Measurements from ENCODE around the gene NBEAL2.

Gene NBEAL2

DNA sequence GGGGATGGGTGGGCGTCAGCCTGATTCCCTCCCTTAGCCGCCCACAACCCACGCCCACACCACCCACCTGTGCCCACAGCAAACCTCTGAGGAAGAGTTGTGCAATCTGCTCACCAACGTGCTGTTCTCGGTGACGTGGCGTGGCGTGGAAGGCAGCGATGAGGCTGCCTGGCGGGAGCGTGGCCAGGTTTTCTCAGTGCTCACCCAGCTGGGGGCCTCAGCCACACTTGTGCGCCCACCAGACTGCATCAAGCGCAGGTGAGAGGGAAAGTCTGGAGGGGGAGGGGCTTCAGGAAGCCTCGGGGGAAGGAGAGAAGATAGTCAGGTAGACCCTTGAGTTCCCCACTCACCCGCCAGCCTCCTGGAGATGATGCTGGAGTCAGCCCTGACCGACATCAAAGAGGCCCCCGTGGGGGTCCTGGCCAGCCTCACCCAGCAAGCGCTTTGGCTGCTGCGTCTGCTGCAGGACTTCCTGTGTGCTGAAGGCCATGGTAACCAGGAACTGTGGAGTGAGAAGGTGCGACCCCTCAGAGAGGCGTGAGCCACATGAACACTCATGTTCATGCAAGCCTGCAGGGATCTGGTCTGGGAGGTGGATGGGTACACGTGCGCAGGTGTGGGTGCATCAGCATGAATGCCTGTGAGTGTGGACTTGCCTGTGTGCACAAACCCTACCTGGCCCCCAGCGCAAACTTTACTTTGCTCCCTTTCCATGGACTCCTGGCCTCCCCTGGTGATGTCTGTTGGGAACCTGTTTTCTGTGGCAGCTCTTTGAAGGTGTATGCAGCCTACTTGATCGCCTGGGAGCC lies 21.7 kb downstream of the NBEAL2 start:
- DNase-seq (ENCODE audit: low read depth), result no peak

GRCh38 chr3:47001731-47002170 lies 22.3 kb downstream of the NBEAL2 start:
- no peak for DNase-seq (ENCODE audit: low read depth)

DNA sequence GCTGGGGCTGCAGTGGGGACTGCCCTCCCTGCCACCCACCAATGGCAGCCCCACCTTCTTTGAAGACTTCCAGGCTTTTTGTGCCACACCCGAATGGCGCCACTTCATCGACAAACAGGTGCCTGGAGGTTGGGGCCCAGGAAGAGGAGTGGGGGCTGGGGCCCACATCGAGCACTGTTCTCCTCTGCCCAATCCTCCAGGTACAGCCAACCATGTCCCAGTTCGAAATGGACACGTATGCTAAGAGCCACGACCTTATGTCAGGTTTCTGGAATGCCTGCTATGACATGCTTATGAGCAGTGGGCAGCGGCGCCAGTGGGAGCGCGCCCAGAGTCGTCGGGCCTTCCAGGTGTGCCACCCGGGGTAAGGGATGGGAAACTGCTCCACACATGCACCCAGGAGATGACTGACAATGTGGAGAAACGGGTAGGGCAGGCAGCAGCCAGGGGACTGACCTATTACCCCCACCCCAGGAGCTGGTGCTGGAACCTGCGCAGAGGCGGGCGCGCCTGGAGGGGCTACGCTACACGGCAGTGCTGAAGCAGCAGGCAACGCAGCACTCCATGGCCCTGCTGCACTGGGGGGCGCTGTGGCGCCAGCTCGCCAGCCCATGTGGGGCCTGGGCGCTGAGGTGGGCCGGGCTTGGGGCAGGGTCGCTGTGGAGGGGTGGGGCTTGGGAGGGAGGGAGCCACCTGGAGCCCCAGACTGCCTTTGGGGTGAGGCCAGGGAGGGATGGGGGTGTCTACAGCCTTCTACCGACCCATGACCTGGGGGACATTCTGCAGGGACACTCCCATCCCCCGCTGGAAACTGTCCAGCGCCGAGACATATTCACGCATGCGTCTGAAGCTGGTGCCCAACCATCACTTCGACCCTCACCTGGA lies 22.9 kb downstream of the NBEAL2 start:
- no peak for DNase-seq (ENCODE audit: low read depth)

- DNase-seq (ENCODE audit: low read depth), result no peak
Observed at GRCh38 chr3:47003056-47003410, 23.6 kb downstream of the NBEAL2 start.

DNA sequence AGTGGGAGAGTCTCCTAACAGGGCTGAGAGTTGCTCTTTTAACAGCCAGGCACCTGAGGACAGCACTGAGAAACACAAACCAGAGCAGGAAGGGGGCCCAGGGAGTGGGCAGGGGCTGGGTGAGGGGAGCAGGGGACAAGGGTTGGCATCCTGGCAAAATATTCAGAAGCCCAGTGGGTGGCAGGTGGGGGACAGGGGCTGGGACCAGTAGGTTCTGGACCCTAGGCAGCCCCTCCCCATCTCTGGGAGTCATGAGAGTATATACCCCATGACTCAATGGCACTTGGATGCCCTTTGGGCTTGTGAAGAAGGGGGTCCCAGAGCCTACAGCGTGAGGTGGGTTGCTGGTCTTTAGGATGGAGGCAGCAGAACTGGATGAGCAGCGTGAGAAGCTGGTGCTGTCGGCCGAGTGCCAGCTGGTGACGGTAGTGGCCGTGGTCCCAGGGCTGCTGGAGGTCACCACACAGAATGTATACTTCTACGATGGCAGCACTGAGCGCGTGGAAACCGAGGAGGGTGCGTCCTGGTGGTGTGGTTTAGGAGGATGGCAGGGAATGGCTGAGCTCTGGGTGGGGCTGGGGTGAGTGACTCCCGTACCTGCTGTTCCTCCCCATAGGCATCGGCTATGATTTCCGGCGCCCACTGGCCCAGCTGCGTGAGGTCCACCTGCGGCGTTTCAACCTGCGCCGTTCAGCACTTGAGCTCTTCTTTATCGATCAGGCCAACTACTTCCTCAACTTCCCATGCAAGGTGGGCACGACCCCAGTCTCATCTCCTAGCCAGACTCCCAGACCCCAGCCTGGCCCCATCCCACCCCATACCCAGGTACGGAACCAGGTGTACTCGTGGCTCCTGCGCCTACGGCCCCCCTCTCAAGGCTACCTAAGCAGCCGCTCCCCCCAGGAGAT lies 24.2 kb downstream of the NBEAL2 start:
- no peak for DNase-seq (ENCODE audit: low read depth)

DNA sequence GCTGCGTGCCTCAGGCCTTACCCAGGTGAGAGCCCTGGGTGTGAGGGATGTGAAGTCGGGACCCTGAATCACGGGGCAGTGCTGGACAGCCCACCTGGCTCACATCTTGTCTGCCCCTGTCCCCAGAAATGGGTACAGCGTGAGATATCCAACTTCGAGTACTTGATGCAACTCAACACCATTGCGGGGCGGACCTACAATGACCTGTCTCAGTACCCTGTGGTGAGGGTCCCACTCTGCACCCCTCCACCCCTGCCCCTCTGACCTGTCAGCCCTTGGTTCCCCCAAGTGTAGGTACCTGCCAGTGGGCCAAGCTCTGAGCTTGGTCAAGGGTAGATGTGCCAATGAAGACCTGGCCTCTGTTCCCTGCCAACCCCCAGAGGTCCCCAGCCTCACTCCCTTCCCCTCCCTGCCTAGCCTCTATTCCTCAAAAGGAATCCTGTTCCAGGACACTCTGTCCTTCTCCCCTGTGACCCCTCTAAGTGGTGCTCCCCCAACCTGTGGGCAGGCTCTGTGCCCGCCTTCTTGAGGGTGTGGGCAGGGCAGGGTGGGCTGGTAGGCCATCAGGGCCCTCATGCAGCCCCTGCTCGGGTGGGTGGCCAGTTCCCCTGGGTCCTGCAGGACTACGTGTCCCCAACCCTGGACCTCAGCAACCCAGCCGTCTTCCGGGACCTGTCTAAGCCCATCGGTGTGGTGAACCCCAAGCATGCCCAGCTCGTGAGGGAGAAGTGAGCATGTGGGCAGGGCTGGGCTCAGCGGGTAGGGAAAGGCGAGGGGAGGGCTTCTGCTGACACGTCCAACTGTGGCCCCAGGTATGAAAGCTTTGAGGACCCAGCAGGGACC lies 25.1 kb downstream of the NBEAL2 start:
- no peak for DNase-seq (ENCODE audit: low read depth)

DNA sequence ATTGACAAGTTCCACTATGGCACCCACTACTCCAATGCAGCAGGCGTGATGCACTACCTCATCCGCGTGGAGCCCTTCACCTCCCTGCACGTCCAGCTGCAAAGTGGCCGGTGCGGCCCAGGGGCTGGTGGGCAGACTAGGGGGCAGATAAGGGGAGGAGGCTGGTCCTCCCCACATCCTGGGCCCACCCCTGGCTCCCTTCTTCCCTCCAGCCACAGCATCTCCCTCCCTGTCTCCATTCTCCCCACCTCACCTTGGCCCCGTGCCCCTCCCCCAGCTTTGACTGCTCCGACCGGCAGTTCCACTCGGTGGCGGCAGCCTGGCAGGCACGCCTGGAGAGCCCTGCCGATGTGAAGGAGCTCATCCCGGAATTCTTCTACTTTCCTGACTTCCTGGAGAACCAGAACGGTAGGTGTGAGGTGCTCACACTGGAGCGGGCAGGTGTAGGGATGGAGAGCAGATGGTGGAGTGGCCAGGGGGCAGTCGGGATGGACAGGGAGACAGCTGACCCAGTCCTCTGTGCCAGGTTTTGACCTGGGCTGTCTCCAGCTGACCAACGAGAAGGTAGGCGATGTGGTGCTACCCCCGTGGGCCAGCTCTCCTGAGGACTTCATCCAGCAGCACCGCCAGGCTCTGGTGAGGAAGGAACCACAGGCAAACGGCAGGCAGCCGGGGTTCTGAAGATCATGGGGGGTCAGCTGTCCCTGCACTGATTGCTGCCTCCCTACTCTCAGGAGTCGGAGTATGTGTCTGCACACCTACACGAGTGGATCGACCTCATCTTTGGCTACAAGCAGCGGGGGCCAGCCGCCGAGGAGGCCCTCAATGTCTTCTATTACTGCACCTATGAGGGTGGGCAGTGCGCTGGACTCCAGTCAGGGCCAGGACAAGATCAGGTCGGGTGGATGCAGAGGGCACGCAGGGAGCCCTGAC lies 26.0 kb downstream of the NBEAL2 start:
- no peak for DNase-seq (ENCODE audit: low read depth)

DNA sequence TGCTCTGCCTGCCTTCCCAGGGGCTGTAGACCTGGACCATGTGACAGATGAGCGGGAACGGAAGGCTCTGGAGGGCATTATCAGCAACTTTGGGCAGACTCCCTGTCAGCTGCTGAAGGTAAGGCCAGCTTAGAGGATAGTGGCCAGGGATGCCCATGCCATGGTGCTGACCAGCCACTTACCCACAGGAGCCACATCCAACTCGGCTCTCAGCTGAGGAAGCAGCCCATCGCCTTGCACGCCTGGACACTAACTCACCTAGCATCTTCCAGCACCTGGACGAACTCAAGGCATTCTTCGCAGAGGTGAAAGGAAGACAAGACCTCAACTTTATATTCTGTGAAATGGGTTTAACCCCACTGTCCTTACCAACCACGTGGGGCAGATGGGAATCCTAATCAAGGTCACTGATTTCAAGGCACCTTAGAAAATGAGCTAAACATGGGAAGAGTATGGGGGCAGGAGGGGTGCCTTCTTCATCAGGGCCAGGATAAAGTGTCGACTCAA lies 26.7 kb downstream of the NBEAL2 start:
- DNase-seq (ENCODE audit: low read depth), result no peak

DNA sequence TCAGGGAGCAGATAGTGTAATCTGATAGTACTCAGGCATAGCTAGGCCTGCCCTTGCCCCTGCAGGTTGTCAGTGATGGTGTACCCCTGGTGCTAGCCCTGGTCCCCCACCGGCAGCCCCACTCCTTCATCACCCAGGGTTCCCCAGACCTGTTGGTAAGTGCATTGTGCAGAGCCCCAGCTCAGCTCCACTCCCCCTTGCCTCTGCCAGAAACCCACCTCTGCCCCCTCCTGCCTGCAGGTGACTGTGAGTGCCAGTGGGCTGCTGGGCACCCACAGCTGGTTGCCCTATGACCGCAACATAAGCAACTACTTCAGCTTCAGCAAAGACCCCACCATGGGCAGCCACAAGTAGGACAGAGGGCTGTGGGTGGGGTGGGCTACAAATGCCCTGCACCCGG lies 27.5 kb downstream of the NBEAL2 start:
- DNase-seq (ENCODE audit: low read depth), result no peak

DNA sequence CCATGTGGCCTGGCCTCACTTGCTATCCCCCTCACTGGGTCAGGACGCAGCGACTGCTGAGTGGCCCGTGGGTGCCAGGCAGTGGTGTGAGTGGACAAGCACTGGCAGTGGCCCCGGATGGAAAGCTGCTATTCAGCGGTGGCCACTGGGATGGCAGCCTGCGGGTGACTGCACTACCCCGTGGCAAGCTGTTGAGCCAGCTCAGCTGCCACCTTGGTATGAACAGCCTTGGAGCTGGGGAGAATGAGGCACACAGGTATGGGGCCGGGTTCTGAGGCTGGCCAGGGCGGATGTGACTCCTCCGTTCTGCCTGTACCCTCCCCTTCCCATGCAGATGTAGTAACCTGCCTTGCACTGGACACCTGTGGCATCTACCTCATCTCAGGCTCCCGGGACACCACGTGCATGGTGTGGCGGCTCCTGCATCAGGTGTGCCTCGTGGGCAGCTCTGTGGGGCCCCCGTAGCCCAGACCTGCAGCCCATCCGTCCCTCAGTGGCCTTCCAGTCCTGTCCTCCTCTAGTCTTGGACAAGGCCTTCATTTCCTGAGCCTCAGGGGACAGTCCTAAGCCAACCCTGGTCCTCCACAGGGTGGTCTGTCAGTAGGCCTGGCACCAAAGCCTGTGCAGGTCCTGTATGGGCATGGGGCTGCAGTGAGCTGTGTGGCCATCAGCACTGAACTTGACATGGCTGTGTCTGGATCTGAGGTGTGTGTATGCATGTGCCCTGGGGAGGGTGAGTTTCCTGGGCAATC lies 28.2 kb downstream of the NBEAL2 start:
- no peak for DNase-seq (ENCODE audit: low read depth)

DNA sequence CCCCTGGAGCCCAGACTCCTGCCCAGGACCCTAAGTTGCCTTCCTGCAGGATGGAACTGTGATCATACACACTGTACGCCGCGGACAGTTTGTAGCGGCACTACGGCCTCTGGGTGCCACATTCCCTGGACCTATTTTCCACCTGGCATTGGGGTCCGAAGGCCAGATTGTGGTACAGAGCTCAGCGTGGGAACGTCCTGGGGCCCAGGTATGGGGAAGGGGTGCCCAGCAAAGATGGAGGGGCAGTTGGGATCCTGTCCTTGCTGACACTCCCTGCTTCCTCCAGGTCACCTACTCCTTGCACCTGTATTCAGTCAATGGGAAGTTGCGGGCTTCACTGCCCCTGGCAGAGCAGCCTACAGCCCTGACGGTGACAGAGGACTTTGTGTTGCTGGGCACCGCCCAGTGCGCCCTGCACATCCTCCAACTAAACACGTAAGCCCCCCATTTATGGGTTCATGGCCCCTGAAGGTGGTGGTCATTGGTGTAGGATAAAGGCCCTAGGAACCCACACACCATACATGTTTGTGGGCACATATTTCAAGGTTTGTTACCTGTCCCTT lies 28.8 kb downstream of the NBEAL2 start:
- no peak for DNase-seq (ENCODE audit: low read depth)

DNA sequence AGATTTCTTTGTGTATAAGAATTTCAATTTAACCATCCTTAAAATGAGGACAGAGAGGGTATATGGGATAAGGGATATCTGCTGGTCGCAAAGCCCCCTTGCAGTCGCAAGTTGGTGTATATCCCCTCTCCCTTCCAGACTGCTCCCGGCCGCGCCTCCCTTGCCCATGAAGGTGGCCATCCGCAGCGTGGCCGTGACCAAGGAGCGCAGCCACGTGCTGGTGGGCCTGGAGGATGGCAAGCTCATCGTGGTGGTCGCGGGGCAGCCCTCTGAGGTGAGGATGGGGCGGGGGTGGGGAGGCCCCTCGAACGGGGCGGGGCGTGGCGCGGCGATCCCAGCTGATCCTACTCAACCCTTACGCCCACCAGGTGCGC lies 29.4 kb downstream of the NBEAL2 start:
- no peak for DNase-seq (ENCODE audit: low read depth)

- DNase-seq (ENCODE audit: low read depth), result peak; percentile 62
Observed at GRCh38 chr3:47009225-47010110, 30.0 kb downstream of the NBEAL2 start.

DNA sequence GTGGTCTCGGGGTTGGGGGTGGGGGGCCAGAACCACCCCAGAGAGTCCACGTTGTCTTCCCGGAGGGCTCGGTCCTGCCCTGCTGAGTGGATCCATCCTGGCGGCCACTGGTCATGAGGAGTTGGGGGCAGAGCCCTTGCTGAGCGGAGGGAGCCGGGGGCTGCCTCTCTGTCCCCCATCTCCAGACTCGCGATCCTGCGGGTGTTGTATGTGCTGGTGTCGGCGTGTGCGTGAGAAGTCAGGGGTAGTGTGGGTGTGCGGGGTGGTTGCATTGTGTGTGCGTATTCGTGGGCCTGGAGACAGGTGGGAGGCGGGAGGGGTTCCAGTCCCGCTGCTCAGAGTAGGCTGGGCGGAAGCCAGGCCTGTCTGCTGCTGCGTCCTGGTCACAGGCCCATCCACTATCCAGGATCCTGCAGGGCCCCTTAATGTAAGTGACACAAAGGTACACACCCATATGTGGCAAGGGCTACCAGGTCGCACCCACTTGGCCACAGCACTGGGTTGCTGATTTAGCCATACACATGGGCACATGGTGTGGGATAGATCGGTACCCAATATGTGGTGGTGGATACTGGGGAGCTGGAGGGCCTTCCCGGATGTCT lies 30.7 kb downstream of the NBEAL2 start:
- DNase-seq (ENCODE audit: low read depth), result no peak

DNA sequence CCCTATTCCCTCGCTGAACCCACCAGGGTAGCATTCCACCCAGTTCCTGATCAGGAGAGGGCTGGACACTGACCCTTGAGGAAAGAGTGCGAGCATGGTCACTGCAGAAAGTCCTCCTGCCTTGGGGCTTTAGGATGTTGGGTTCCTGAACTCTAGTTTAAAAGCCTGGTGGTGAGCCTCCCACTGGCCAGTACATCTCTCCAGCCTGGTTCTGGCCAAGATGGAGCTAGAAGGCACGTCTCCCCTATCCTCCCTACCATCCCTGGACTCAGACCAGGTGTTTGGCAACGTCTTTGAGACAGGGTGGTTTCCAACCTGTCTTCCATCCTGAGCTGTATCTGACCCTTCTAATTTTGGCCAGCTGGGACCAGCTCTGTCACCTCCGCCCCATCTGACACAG lies 31.4 kb downstream of the NBEAL2 start:
- no peak for DNase-seq (ENCODE audit: low read depth)

DNA sequence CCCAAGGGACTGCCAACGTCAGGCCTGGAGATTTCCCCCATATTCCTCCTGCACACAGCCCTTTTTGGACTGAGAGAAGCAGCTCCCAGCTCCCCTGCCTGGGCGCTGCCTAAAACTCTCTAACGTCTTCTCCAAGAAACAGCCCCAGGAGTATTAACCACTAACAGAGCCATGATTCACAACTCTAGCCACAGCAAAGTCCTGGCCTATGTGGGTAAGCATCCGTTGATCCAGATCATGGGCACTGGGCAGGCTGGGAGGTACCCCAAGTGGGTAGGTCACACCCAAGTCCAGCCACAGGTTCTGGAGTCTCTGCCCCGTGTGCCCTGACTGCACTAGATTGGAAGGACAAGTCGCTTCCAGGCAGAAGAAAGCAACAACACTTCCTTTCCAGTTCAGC lies 31.9 kb downstream of the NBEAL2 start:
- no peak for DNase-seq (ENCODE audit: low read depth)

All from T follicular helper cell (primary cell).